ENCODE measurements around the gene PITX1.

Gene PITX1

DNA sequence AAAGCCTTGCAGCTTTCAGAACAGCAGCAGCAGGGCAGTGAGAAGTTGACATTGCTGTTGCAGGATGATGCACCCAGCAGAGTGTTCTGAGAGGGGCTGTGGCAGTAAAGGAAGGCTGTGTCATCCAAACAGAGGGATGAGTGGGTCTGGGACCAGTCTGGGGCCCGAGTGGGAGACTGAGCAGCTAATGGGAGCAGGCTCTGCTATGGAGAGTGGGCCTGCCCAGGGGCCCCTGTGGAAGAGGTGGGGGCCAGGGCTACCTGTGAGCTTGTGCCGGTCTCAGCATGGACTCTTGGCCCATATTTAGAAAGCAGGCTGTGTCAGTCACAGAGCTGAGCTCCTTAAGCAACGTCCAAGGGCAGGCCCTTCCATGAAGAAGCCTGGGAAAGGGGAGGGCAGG, 26.0 kb upstream of the PITX1 start:
- TF ChIP-seq, protein P1, sequence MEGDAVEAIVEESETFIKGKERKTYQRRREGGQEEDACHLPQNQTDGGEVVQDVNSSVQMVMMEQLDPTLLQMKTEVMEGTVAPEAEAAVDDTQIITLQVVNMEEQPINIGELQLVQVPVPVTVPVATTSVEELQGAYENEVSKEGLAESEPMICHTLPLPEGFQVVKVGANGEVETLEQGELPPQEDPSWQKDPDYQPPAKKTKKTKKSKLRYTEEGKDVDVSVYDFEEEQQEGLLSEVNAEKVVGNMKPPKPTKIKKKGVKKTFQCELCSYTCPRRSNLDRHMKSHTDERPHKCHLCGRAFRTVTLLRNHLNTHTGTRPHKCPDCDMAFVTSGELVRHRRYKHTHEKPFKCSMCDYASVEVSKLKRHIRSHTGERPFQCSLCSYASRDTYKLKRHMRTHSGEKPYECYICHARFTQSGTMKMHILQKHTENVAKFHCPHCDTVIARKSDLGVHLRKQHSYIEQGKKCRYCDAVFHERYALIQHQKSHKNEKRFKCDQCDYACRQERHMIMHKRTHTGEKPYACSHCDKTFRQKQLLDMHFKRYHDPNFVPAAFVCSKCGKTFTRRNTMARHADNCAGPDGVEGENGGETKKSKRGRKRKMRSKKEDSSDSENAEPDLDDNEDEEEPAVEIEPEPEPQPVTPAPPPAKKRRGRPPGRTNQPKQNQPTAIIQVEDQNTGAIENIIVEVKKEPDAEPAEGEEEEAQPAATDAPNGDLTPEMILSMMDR (IDR thresholded peaks at IDR 0.05; ENCODE audit: low read depth, low read length, missing control alignments) = no peak
- in situ Hi-C loops (cut with HindIII; ENCODE audit: low pct_ligation_motif_present, low sequenced_read_pairs) = no loop called here
- DNase-seq = no peak
- no peak overlapping the region for H3K27ac ChIP-seq
- peaks cover 6% of the 10 kb centered on the region for H3K27me3 ChIP-seq (replicated peaks)
- H3K4me3 ChIP-seq (ENCODE audit: low read depth, low read length) = no peak overlapping the region
- H3K36me3 ChIP-seq (replicated peaks) = no peaks in the 10 kb centered on the region

- Histone ChIP-seq H3K4me3 (ENCODE audit: low read depth, low read length) (no peak overlapping the region), H3K27ac (no peak overlapping the region), H3K27me3 (replicated peaks) (peaks cover 6% of the 10 kb centered on the region), H3K36me3 (replicated peaks) (no peaks in the 10 kb centered on the region)
- TF ChIP-seq, protein P1 (IDR thresholded peaks at IDR 0.05; ENCODE audit: low read depth, low read length, missing control alignments) = no peak
- in situ Hi-C loops (cut with HindIII; ENCODE audit: low pct_ligation_motif_present, low sequenced_read_pairs) = no loop called here
- no peak for DNase-seq
Observed at GRCh38 chr5:135059000-135059923, 25.2 kb upstream of the PITX1 start.

GRCh38 chr5:135058331-135058732, 24.3 kb upstream of the PITX1 start:
- TF ChIP-seq, protein P1 (IDR thresholded peaks at IDR 0.05; ENCODE audit: low read depth, low read length, missing control alignments) = no peak
- H3K27me3 ChIP-seq (replicated peaks) = peaks cover 6% of the 10 kb centered on the region
- no peaks in the 10 kb centered on the region for H3K36me3 ChIP-seq (replicated peaks)
- no peak overlapping the region for H3K4me3 ChIP-seq (ENCODE audit: low read depth, low read length)
- H3K27ac ChIP-seq = no peak overlapping the region
- in situ Hi-C loops (cut with HindIII; ENCODE audit: low pct_ligation_motif_present, low sequenced_read_pairs) = no loop called here
- DNase-seq = no peak

DNA sequence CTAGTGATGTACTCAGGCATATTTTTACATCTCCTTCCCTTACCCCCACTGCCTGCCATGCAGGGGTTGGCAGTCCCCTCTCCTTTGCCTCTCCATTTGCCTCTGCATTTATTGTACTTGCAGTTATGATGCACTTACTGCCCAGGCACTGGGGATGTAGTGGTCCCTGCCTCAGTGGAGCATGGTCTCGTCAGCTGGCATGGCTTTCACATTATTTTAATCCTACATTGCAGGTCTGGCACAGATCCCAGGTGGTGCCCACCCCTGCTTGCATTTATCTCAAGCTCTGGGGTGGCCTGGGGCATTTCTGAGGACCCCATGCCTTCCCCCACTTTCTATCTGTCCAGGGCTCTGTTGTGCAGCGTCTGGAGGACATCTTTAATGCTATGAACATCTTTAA, 23.2 kb upstream of the PITX1 start:
- Histone ChIP-seq H3K4me3 (ENCODE audit: low read depth, low read length) (no peak overlapping the region), H3K27me3 (replicated peaks) (peaks cover 5% of the 10 kb centered on the region), H3K27ac (no peak overlapping the region), H3K36me3 (replicated peaks) (no peaks in the 10 kb centered on the region)
- TF ChIP-seq, protein P1 (IDR thresholded peaks at IDR 0.05; ENCODE audit: low read depth, low read length, missing control alignments) = no peak
- in situ Hi-C loops (cut with HindIII; ENCODE audit: low pct_ligation_motif_present, low sequenced_read_pairs) = no loop called here
- no peak for DNase-seq

- TF ChIP-seq, protein P1 (IDR thresholded peaks at IDR 0.05; ENCODE audit: low read depth, low read length, missing control alignments) = no peak
- DNase-seq = no peak
- no peaks in the 10 kb centered on the region for H3K36me3 ChIP-seq (replicated peaks)
- no peak overlapping the region for H3K4me3 ChIP-seq (ENCODE audit: low read depth, low read length)
- no peak overlapping the region for H3K27ac ChIP-seq
- in situ Hi-C loops (cut with HindIII; ENCODE audit: low pct_ligation_motif_present, low sequenced_read_pairs) = no loop called here
- H3K27me3 ChIP-seq (replicated peaks) = peaks cover 12% of the 10 kb centered on the region
Observed at GRCh38 chr5:135056316-135057030, 22.4 kb upstream of the PITX1 start.

Data from brain microvascular endothelial cell (primary cell).